Keratinocyte (primary cell): Measurements from ENCODE around the gene NFIC. TPM values are rescaled to one million over a fixed set of nuclear protein-coding genes. Genes with fewer than 3 reads are reported as not detected.

Experiments used
- DNase-seq: peaks from one replicate; pipeline ENCODE4 v3.0.0-alpha.2; 2011; ENCODE audit warnings: low read depth, missing footprints, low spot score
- FAIRE-seq: peaks from 2 replicates; lab custom pipeline; 2011; peaks lifted over from hg19 to GRCh38; lab: Jason Lieb, UNC
- H2AFZ ChIP-seq: 2 replicates; pipeline ENCODE4 v1.6.0; 2012; ENCODE audit warnings: low read length, control low read depth, inconsistent platforms; ENCODE audit not compliant: control insufficient read depth
- H3K27ac ChIP-seq: 2 replicates; pipeline ENCODE4 v1.5.1; 2011; ENCODE audit warnings: low read length; ENCODE audit not compliant: control insufficient read depth, insufficient read depth
- H3K27me3 ChIP-seq: 3 replicates; pipeline ENCODE4 v1.6.0; 2011; ENCODE audit warnings: low read length; ENCODE audit not compliant: control insufficient read depth, insufficient read depth; ENCODE audit errors: extremely low read depth
- H3K36me3 ChIP-seq, 2 experiments: 2 replicates in 1 of 2; 3 replicates in 1 of 2; pipeline ENCODE4 v1.5.1; 2011; ENCODE audit warnings: low read length in 2 of 2, mild to moderate bottlenecking in 1 of 2; ENCODE audit not compliant: control insufficient read depth in 2 of 2, insufficient read depth in 2 of 2; ENCODE audit errors: extremely low read depth in 1 of 2
- H3K4me1 ChIP-seq: 3 replicates; pipeline ENCODE4 v1.5.1; 2011; ENCODE audit warnings: low read length; ENCODE audit not compliant: control insufficient read depth, insufficient read depth; ENCODE audit errors: extremely low read depth
- H3K4me2 ChIP-seq: 3 replicates; pipeline ENCODE4 v1.6.0; 2011; ENCODE audit warnings: low read depth, low read length; ENCODE audit not compliant: control insufficient read depth, insufficient read depth; ENCODE audit errors: extremely low read depth
- H3K4me3 ChIP-seq, 3 experiments: fragments of 200-600 bp in 1 of 3; sonication (generic) in 1 of 3; 2 replicates in 2 of 3; 3 replicates in 1 of 3; pipeline ENCODE4 v1.5.1; 2011 to 2016; ENCODE audit warnings: low read length in 3 of 3, mild to moderate bottlenecking in 3 of 3, control low read depth in 2 of 3, inconsistent platforms in 1 of 3, low read depth in 1 of 3, mixed read lengths in 1 of 3, mixed run types in 1 of 3, moderate library complexity in 1 of 3; ENCODE audit not compliant: control insufficient read depth in 2 of 3, insufficient read depth in 2 of 3; ENCODE audit errors: extremely low read depth in 1 of 3
- H3K79me2 ChIP-seq: 2 replicates; pipeline ENCODE4 v1.6.0; 2012; ENCODE audit warnings: low read length; ENCODE audit not compliant: control insufficient read depth, insufficient read depth
- H3K9ac ChIP-seq: 3 replicates; pipeline ENCODE4 v1.6.0; 2011; ENCODE audit warnings: low read length; ENCODE audit not compliant: control insufficient read depth, insufficient read depth; ENCODE audit errors: extremely low read depth
- H3K9me1 ChIP-seq: 3 replicates; pipeline ENCODE4 v1.6.0; 2011; ENCODE audit warnings: low read length; ENCODE audit not compliant: control insufficient read depth, insufficient read depth; ENCODE audit errors: extremely low read depth
- H3K9me3 ChIP-seq: 2 replicates; pipeline ENCODE4 v1.5.1; 2012; ENCODE audit warnings: low read depth, low read length; ENCODE audit not compliant: control insufficient read depth
- H4K20me1 ChIP-seq: 3 replicates; pipeline ENCODE4 v1.6.0; 2011; ENCODE audit warnings: low read length; ENCODE audit not compliant: control insufficient read depth, insufficient read depth; ENCODE audit errors: extremely low read depth
- CTCF ChIP-seq, 3 experiments: IDR thresholded peaks in 1 of 3; conservative IDR thresholded peaks in 1 of 3; optimal IDR thresholded peaks in 1 of 3; 2 replicates in 2 of 3; 3 replicates in 1 of 3; pipeline versions ENCODE3 to v1.5.1; 2011; ENCODE audit warnings: low read length in 3 of 3, mild to moderate bottlenecking in 3 of 3, moderate library complexity in 2 of 3, control low read depth in 1 of 3, inconsistent platforms in 1 of 3; ENCODE audit not compliant: insufficient read depth in 2 of 3; ENCODE audit errors: extremely low read depth in 1 of 3
- EZH2 ChIP-seq: IDR thresholded peaks from one replicate; pipeline ENCODE4 v1.6.1; 2012; ENCODE audit warnings: inconsistent platforms, mild to moderate bottlenecking, low read length, moderate library complexity
- dilution Hi-C: fragments of 300-500 bp; cut with MboI; formaldehyde crosslinking; loops from one replicate; pipeline ENCODE4 v1.7.0; 2020; ENCODE audit warnings: low sequenced_read_pairs; ENCODE audit not compliant: extremely low pct_ligation_motif_present
- polyA plus RNA-seq, 5 experiments: library from polyadenylated mRNA; depleted of rRNA in 3 of 5; stranded (reverse) in 3 of 5; stranded (forward) in 1 of 5; unstranded in 1 of 5; fragments of >200 nt; gene quantifications; 1 replicate in 1 of 5; 2 replicates in 3 of 5; 3 replicates in 1 of 5; pipeline versions ENCODE4 v1.2.1 to v1.2.3, GENCODE V29; 2011 to 2012; ENCODE audit warnings: missing spikeins in 2 of 5, low read depth in 1 of 5, low replicate concordance in 1 of 5

The NFIC gene
- polyA plus RNA-seq, 1 donor (not counting 4 experiments of a cell fraction or from before 2014, with no cell fraction given), result 2.4 TPM

GRCh38 chr19:3364501-3364858, 1.9 kb upstream of the NFIC start:
- Histone ChIP-seq H3K4me3 (no peak overlapping the region), H3K9me1 (no peaks in the 10 kb centered on the region), H3K36me3 (no peaks in the 10 kb centered on the region), H3K9ac (no peak overlapping the region), H4K20me1 (peaks cover 3% of the 10 kb centered on the region), H3K4me2 (no peak overlapping the region), H3K27me3 (no peaks in the 10 kb centered on the region), H3K4me1 (peaks cover 46% of the 10 kb centered on the region), H3K79me2 (peaks cover 48% of the 10 kb centered on the region), H2AFZ (no peak overlapping the region), H3K9me3 (no peaks in the 10 kb centered on the region), H3K27ac (no peak overlapping the region)
- DNase-seq, result no peak
- TF ChIP-seq EZH2, result no peak
- no peak for TF ChIP-seq CTCF (optimal IDR thresholded peaks at IDR 0.05 in 1 of 3, IDR thresholded peaks at IDR 0.05 in 1 of 3, conservative IDR thresholded peaks at IDR 0.05 in 1 of 3; ENCODE audit: extremely low read depth in 1 of 3, insufficient read depth in 2 of 3, low read length in 3 of 3)
- no peak for FAIRE-seq
- dilution Hi-C loops, result no loop called here

GRCh38 chr19:3365093-3365835, 1.1 kb upstream of the NFIC start:
- no peaks in the 10 kb centered on the region for H3K9me3 ChIP-seq
- FAIRE-seq, result no peak
- H3K27me3 ChIP-seq, result no peaks in the 10 kb centered on the region
- H3K79me2 ChIP-seq, result peaks cover 55% of the 10 kb centered on the region
- dilution Hi-C loops, result no loop called here
- H2AFZ ChIP-seq, result no peak overlapping the region
- H3K4me3 ChIP-seq, result peak overlapping the region in 1 of 3 experiments; percentile 70
- no peak overlapping the region for H3K27ac ChIP-seq
- peaks cover 3% of the 10 kb centered on the region for H4K20me1 ChIP-seq
- peak overlapping the region; percentile 74 for H3K9ac ChIP-seq
- no peaks in the 10 kb centered on the region for H3K9me1 ChIP-seq
- peaks cover 52% of the 10 kb centered on the region for H3K4me1 ChIP-seq
- H3K36me3 ChIP-seq, result no peaks in the 10 kb centered on the region
- H3K4me2 ChIP-seq, result peak overlapping the region; percentile 73
- no peak for TF ChIP-seq CTCF (optimal IDR thresholded peaks at IDR 0.05 in 1 of 3, IDR thresholded peaks at IDR 0.05 in 1 of 3, conservative IDR thresholded peaks at IDR 0.05 in 1 of 3; ENCODE audit: extremely low read depth in 1 of 3, insufficient read depth in 2 of 3, low read length in 3 of 3)
- no peak for TF ChIP-seq EZH2
- no peak for DNase-seq
